Lung (tissue), 12 donors: Measurements from ENCODE around the gene FBF1. TPM values are rescaled to one million over a fixed set of nuclear protein-coding genes. Genes with fewer than 3 reads are reported as not detected.

Experiments
- ATAC-seq: fragments of 200-7000 bp; cut with Tn5 transposase; one replicate; pipeline ENCODE4 v1.9.1; 2020; ENCODE audit warnings: moderate number of reproducible peaks; ENCODE audit not compliant: insufficient read depth, low FRiP score
- DNase-seq, 3 donors: peaks; one replicate each; pipeline ENCODE4 v3.0.0-alpha.2; 2013 to 2017
- H3K27ac ChIP-seq, 2 donors: one replicate each; pipeline ENCODE4 v1.5.1; 2013; ENCODE audit warnings: mild to moderate bottlenecking in 2 of 2, moderate library complexity in 2 of 2, control low read depth in 1 of 2, inconsistent platforms in 1 of 2, low read depth in 1 of 2, low read length in 1 of 2
- H3K27me3 ChIP-seq, 3 donors: one replicate each; pipeline ENCODE4 v1.5.1; 2013; ENCODE audit warnings: low read length in 2 of 3; ENCODE audit not compliant: control insufficient read depth in 3 of 3, insufficient read depth in 3 of 3
- H3K36me3 ChIP-seq, 4 donors: one replicate each; pipeline ENCODE4 v1.5.1; 2013; ENCODE audit warnings: low read length in 4 of 4, mild to moderate bottlenecking in 1 of 4, moderate library complexity in 1 of 4; ENCODE audit not compliant: control insufficient read depth in 4 of 4, insufficient read depth in 4 of 4
- H3K4me1 ChIP-seq, 5 donors: one replicate each; pipeline ENCODE4 v1.5.1; 2013; ENCODE audit warnings: low read length in 5 of 5, mild to moderate bottlenecking in 2 of 5, moderate library complexity in 1 of 5; ENCODE audit not compliant: control insufficient read depth in 5 of 5, insufficient read depth in 5 of 5
- H3K4me3 ChIP-seq: one replicate; pipeline ENCODE4 v1.5.1; 2013; ENCODE audit warnings: mild to moderate bottlenecking, control low read depth, moderate library complexity
- H3K9ac ChIP-seq, 2 donors: one replicate each; pipeline ENCODE4 v1.5.1; 2013; ENCODE audit warnings: low read length in 2 of 2, control low read depth in 1 of 2; ENCODE audit not compliant: insufficient read depth in 1 of 2
- H3K9me3 ChIP-seq, 4 donors: one replicate each; pipeline ENCODE4 v1.5.1; 2013; ENCODE audit warnings: low read length in 3 of 4, mild to moderate bottlenecking in 1 of 4, moderate library complexity in 1 of 4; ENCODE audit not compliant: control insufficient read depth in 4 of 4, insufficient read depth in 3 of 4
- WGBS, 2 donors: extraction: QIAGEN DNeasy Blood & Tissue Kit; methylation state at CpG; one replicate each; pipeline ENCODE4 v1.1.7; 2013; 5-methylcytosine and 5-hydroxymethylcytosine counted together
- polyA plus RNA-seq, 2 donors: library from polyadenylated mRNA; stranded (reverse); fragments of 200-250 nt; gene quantifications; one replicate each; pipeline ENCODE4 v1.2.1, GENCODE V29; 2013
- total RNA-seq, 2 donors: library from RNA; depleted of rRNA in 1 of 2; stranded (reverse); fragments of >200 nt in 1 of 2; gene quantifications; one replicate each; pipeline ENCODE4 v1.2.1, GENCODE V29; 2014 to 2021
- TF ChIP-seq, protein P1 (sequence below): IDR thresholded peaks from 2 replicates; pipeline ENCODE4 v1.5.1; 2012; ENCODE audit warnings: mild to moderate bottlenecking; ENCODE audit errors: control extremely low read depth, extremely low read depth
- donor health status: control.
- donor health status: control.
- donor health status: Bipolar disorder and iron deficiency.
- donor health status: healthy.
- donor health status: DM: yes; HTN: yes; CAD: no.

Gene FBF1
- total and polyA plus RNA-seq, 4 donors: 4.6 to 18.7 (median 13.1) TPM

- TF ChIP-seq, protein P1, sequence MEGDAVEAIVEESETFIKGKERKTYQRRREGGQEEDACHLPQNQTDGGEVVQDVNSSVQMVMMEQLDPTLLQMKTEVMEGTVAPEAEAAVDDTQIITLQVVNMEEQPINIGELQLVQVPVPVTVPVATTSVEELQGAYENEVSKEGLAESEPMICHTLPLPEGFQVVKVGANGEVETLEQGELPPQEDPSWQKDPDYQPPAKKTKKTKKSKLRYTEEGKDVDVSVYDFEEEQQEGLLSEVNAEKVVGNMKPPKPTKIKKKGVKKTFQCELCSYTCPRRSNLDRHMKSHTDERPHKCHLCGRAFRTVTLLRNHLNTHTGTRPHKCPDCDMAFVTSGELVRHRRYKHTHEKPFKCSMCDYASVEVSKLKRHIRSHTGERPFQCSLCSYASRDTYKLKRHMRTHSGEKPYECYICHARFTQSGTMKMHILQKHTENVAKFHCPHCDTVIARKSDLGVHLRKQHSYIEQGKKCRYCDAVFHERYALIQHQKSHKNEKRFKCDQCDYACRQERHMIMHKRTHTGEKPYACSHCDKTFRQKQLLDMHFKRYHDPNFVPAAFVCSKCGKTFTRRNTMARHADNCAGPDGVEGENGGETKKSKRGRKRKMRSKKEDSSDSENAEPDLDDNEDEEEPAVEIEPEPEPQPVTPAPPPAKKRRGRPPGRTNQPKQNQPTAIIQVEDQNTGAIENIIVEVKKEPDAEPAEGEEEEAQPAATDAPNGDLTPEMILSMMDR: no peak
- Histone ChIP-seq H3K9me3 (no peaks in the 10 kb centered on the region), H3K27ac (no peak overlapping the region), H3K4me3 (no peak overlapping the region), H3K36me3 (peaks cover 4 to 25% (median 18%) of the 10 kb centered on the region in 4 donors), H3K4me1 (peaks cover 0 to 10% (median 3%) of the 10 kb centered on the region in 5 donors), H3K27me3 (no peaks in the 10 kb centered on the region), H3K9ac (no peak overlapping the region)
- no peak for ATAC-seq
- DNase-seq: no peak
- WGBS, 2 donors: 82 to 92% methylated on average over 1 of the region's 1 CpG
Observed at GRCh38 chr17:75943491-75943890, 2.6 kb upstream of the FBF1 start.

GRCh38 chr17:75942473-75942872, 1.6 kb upstream of the FBF1 start:
- ATAC-seq: no peak
- peaks cover 0 to 10% (median 3%) of the 10 kb centered on the region in 5 donors for H3K4me1 ChIP-seq
- no peak for DNase-seq
- WGBS, 2 donors: 87 to 89% methylated on average over 4 of the region's 4 CpGs
- peaks cover 0 to 18% (median 13%) of the 10 kb centered on the region in 4 donors for H3K36me3 ChIP-seq
- H3K9me3 ChIP-seq: no peaks in the 10 kb centered on the region
- H3K4me3 ChIP-seq: no peak overlapping the region
- no peaks in the 10 kb centered on the region for H3K27me3 ChIP-seq
- no peak overlapping the region for H3K9ac ChIP-seq
- H3K27ac ChIP-seq: no peak overlapping the region
- TF ChIP-seq, protein P1: no peak

DNA sequence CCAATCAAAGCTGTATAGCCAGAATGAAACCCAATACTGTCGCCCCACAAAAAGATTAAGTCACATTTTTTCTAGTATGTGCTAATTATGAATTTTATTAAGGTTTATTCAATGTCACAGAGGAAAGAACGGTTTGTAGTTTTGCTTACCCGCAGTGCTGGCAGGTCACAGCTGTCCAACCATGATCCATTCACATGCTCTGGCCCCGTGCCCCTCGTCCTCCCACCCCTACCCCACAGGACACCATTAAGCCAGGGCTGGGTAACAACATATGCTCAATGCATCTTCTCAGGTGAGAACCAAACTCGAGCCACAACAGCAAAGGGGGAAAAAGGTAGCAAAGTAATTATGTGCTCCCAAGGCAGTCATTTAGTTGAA, 589 bp upstream of the FBF1 start:
- no peak for DNase-seq
- H3K4me1 ChIP-seq: peaks cover 0 to 10% (median 3%) of the 10 kb centered on the region in 5 donors
- no peaks in the 10 kb centered on the region for H3K27me3 ChIP-seq
- H3K9me3 ChIP-seq: no peaks in the 10 kb centered on the region
- no peak for ATAC-seq
- peaks cover 0 to 12% (median 7%) of the 10 kb centered on the region in 4 donors for H3K36me3 ChIP-seq
- H3K9ac ChIP-seq: peak overlapping the region in 1 of 2 donors; percentile 28
- TF ChIP-seq, protein P1: no peak
- no peak overlapping the region for H3K4me3 ChIP-seq
- WGBS, 2 donors: 49 to 61% methylated on average over 6 of the region's 6 CpGs
- no peak overlapping the region for H3K27ac ChIP-seq

- TF ChIP-seq, protein P1: no peak
- H3K4me1 ChIP-seq: peaks cover 0 to 10% (median 3%) of the 10 kb centered on the region in 5 donors
- H3K4me3 ChIP-seq: no peak overlapping the region
- H3K9me3 ChIP-seq: no peaks in the 10 kb centered on the region
- WGBS, 2 donors: 82 to 84% methylated on average over 13 of the region's 13 CpGs
- DNase-seq: no peak
- H3K9ac ChIP-seq: no peak overlapping the region
- no peaks in the 10 kb centered on the region for H3K27me3 ChIP-seq
- H3K36me3 ChIP-seq: peaks cover 0 to 3% (median 0%) of the 10 kb centered on the region in 4 donors
- H3K27ac ChIP-seq: no peak overlapping the region
- no peak for ATAC-seq
Observed at GRCh38 chr17:75937652-75938051, 3.2 kb downstream of the FBF1 start.
